22Rv1 (cell line): ENCODE data around the gene RASGEF1C.

Experiments used
- CTCF ChIP-seq: fragments of 450-650 bp; IDR thresholded peaks from 2 replicates; pipeline ENCODE4 v1.5.1; 2017; ENCODE audit warnings: mild to moderate bottlenecking
- ZFX ChIP-seq: fragments of 450-650 bp; IDR thresholded peaks from 2 replicates; pipeline ENCODE4 v1.6.1; 2017; ENCODE audit warnings: antibody characterized with exemption, borderline replicate concordance

DNA sequence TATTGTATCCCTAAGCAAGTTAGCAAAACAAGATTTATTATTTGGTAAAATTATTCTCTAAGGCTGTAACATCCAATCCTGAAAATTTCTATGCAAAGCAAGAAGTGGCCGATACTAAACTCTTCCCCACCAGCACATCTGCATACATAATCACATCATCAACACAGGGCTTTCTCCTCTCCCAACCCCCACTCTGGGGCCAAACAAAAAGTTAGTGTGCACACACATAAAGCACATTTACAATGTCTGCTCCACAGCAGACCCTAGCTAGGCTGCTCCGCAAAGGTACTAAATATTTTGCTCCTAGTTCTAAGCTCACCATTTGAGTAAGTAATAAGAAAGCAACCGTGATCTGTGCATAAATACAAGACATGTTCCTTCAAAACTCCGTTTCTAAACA is 141.0 kb downstream of the RASGEF1C start:
- TF ChIP-seq CTCF = no peak
- TF ChIP-seq ZFX = no peak
